ENCODE results near the gene KIF20B.
"Not testable (repeated sequence)": the region's sequence is repeated elsewhere in the genome, so short reads cannot be mapped to it uniquely, and the experiment has no call there.

Gene KIF20B

GRCh38 chr10:89693176-89693575 is 8.2 kb upstream of the KIF20B start:
- no peak for DNase-seq

GRCh38 chr10:89695307-89695706 is 6.1 kb upstream of the KIF20B start:
- DNase-seq, result no peak

GRCh38 chr10:89697946-89698345 is 3.4 kb upstream of the KIF20B start:
- DNase-seq, result no peak

- no peak for DNase-seq
These were observed 1.8 kb upstream of the KIF20B start for GRCh38 chr10:89699581-89700064.

- no peak for DNase-seq
These were observed 508 bp upstream of the KIF20B start for GRCh38 chr10:89700923-89701241.

GRCh38 chr10:89702121-89702480 is 711 bp downstream of the KIF20B start:
- peak; percentile 18 for DNase-seq

GRCh38 chr10:89705466-89705865 is 4.1 kb downstream of the KIF20B start:
- DNase-seq, result no peak

GRCh38 chr10:89706011-89706410 is 4.6 kb downstream of the KIF20B start:
- DNase-seq, result no peak

- no peak for DNase-seq
These were observed 6.0 kb downstream of the KIF20B start for GRCh38 chr10:89707372-89707771.

- no peak for DNase-seq
These were observed 9.4 kb downstream of the KIF20B start for GRCh38 chr10:89710753-89711152.

- DNase-seq, result no peak
These were observed 33.2 kb downstream of the KIF20B start for GRCh38 chr10:89734616-89735015.

GRCh38 chr10:89738551-89739209 is 37.3 kb downstream of the KIF20B start:
- no peak for DNase-seq

GRCh38 chr10:89741126-89741762 is 39.9 kb downstream of the KIF20B start:
- DNase-seq, result no peak

- no peak for DNase-seq
These were observed 42.6 kb downstream of the KIF20B start for GRCh38 chr10:89744026-89744425.

GRCh38 chr10:89745903-89746302 is 44.5 kb downstream of the KIF20B start:
- DNase-seq, result no peak

- no peak for DNase-seq
These were observed 49.1 kb downstream of the KIF20B start for GRCh38 chr10:89750441-89750840.

GRCh38 chr10:89755374-89755773 is 54.0 kb downstream of the KIF20B start:
- DNase-seq, result no peak

- no peak for DNase-seq
These were observed 58.1 kb downstream of the KIF20B start for GRCh38 chr10:89759531-89759930.

GRCh38 chr10:89763671-89764070 is 62.3 kb downstream of the KIF20B start:
- not testable (repeated sequence) for DNase-seq

GRCh38 chr10:89771684-89772083 is 70.3 kb downstream of the KIF20B start:
- no peak for DNase-seq

- no peak for DNase-seq
These were observed 71.7 kb downstream of the KIF20B start for GRCh38 chr10:89773081-89773480.

GRCh38 chr10:89776665-89777064 is 75.3 kb downstream of the KIF20B start:
- DNase-seq, result no peak

- DNase-seq, result no peak
These were observed 81.1 kb downstream of the KIF20B start for GRCh38 chr10:89782470-89782869.

GRCh38 chr10:89783406-89783805 is 82.0 kb downstream of the KIF20B start:
- DNase-seq, result no peak

GRCh38 chr10:89785095-89785494 is 83.7 kb downstream of the KIF20B start:
- no peak for DNase-seq
